Panc1 (cell line): ENCODE measurements around the gene FNDC10. TPM values are rescaled to one million over a fixed set of nuclear protein-coding genes. Genes with fewer than 3 reads are reported as not detected.

Source experiments
- ATAC-seq: fragments of 200-7000 bp; cut with Tn5 transposase; 2 replicates; pipeline ENCODE4 v1.9.1; 2020; ENCODE audit warnings: mild to moderate bottlenecking, moderate library complexity
- BruUV-seq: library from RNA; stranded (reverse); fragments of 400-500 nt; replicated peaks from 2 replicates; lab custom pipeline; 2021; lab: Mats Ljungman, UMichigan
- CTCF ChIA-PET: fragments of 300-600 bp; sonication (Branson Sonifier 250); formaldehyde crosslinking; loops from one replicate; lab custom pipeline; 2022; ENCODE audit warnings: antibody characterized with exemption; lab: Charles Lee
- POLR2A ChIA-PET: fragments of 300-600 bp; sonication (Branson Sonifier 250); formaldehyde crosslinking; loops from one replicate; lab custom pipeline; 2022; ENCODE audit warnings: antibody characterized with exemption; lab: Charles Lee
- DNase-seq: peaks from one replicate; pipeline ENCODE4 v3.0.0-alpha.2; 2010; ENCODE audit warnings: low read depth, low spot score
- H3K27ac ChIP-seq: 2 replicates; pipeline ENCODE4 v1.5.1; 2011; ENCODE audit warnings: mild to moderate bottlenecking, low read length, inconsistent platforms
- H3K27me3 ChIP-seq: fragments of 200-500 bp; sonication (Bioruptor generic); 2 replicates; pipeline ENCODE4 v1.6.0; 2014; ENCODE audit warnings: low read length, inconsistent platforms; ENCODE audit not compliant: control insufficient read depth, insufficient read depth
- H3K36me3 ChIP-seq: fragments of 200-500 bp; sonication (Bioruptor generic); 2 replicates; pipeline ENCODE4 v1.5.1; 2014; ENCODE audit warnings: inconsistent platforms, mild to moderate bottlenecking, low read length, moderate library complexity; ENCODE audit not compliant: control insufficient read depth, insufficient read depth
- H3K4me1 ChIP-seq: 2 replicates; pipeline ENCODE4 v1.5.1; 2011; ENCODE audit warnings: inconsistent platforms, mild to moderate bottlenecking, low read length, moderate library complexity; ENCODE audit not compliant: control insufficient read depth, insufficient read depth
- H3K4me3 ChIP-seq, 2 experiments: 2 replicates each; pipeline ENCODE4 v1.5.1; 2011 to 2012; ENCODE audit warnings: low read depth in 2 of 2, low read length in 2 of 2, mild to moderate bottlenecking in 2 of 2, inconsistent platforms in 1 of 2, moderate library complexity in 1 of 2
- H3K9me3 ChIP-seq: fragments of 200-500 bp; sonication (Bioruptor generic); 2 replicates; pipeline ENCODE4 v1.5.1; 2014; ENCODE audit warnings: low read depth, mild to moderate bottlenecking, inconsistent platforms, low read length, moderate library complexity; ENCODE audit not compliant: control insufficient read depth, insufficient read depth
- POLR2AphosphoS5 ChIP-seq: IDR thresholded peaks from 2 replicates; pipeline ENCODE4 v1.6.1; 2012; ENCODE audit warnings: mild to moderate bottlenecking, low read depth, low read length, moderate library complexity
- SIN3A ChIP-seq: IDR thresholded peaks from 2 replicates; pipeline ENCODE4 v1.6.1; 2012; ENCODE audit warnings: low read depth, mild to moderate bottlenecking, low read length, moderate library complexity, borderline replicate concordance; ENCODE audit not compliant: insufficient read depth
- TCF7L2 ChIP-seq: IDR thresholded peaks from 2 replicates; pipeline ENCODE4 v1.6.1; 2011; ENCODE audit warnings: mild to moderate bottlenecking, low read depth, low read length, inconsistent platforms
- in situ Hi-C: cut with HindIII; loops from 2 replicates; pipeline ENCODE4 v1.10.0; 2016; ENCODE audit warnings: low sequenced_read_pairs, low pct_unique_long_range_greater_than_20kb
- intact Hi-C: fragments of 100-400 bp; cut with micrococcal nuclease; formaldehyde crosslinking; loops from one replicate; pipeline ENCODE4 v1.10.0; 2022; ENCODE audit not compliant: unreplicated experiment
- total RNA-seq: library from RNA; stranded (reverse); gene quantifications from one replicate; pipeline ENCODE4 v1.2.1, GENCODE V29; 2021; ENCODE audit not compliant: unreplicated experiment
- TF ChIP-seq, protein P1 (sequence below): fragments of 450-650 bp; IDR thresholded peaks from 2 replicates; pipeline ENCODE4 v1.5.1; 2017; ENCODE audit warnings: mild to moderate bottlenecking
- TF ChIP-seq, protein P2 (sequence below), 2 experiments: IDR thresholded peaks; 2 replicates each; pipeline ENCODE4 v1.6.1; 2011 to 2012; ENCODE audit warnings: low read depth in 2 of 2, control low read depth in 1 of 2, low read length in 1 of 2, mild to moderate bottlenecking in 1 of 2, moderate library complexity in 1 of 2; ENCODE audit not compliant: insufficient read depth in 1 of 2

FNDC10 gene
- total RNA-seq, 1 experiment from 2014 or later = 16.2 TPM

DNA sequence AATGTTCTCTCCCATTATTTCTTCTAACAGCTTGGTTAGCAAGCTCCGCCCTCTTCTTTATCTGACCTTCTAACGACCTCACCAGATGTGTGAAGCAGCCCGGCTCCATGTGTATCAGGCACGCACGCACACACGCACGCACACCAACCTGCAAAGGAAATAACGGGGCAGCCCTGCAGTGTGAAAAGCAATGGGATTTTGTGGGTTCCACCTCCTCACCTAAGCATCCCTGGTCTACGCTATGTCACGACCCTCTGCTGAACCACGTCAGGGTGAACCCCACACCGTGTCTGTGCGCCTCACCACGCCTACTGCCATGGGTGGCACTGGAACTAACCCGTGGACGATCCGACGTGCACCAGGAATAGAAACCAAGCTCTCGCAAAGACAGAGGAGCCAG, 35.7 kb downstream of the FNDC10 start:
- H3K4me1 ChIP-seq = peaks cover under 1% of the 10 kb centered on the region; the same call in 1 of the 2 replicates
- intact Hi-C loops (no loop called here), in situ Hi-C loops (no loop called here)
- no peak for DNase-seq
- TSS peak; percentile 5 for BruUV-seq
- H3K4me3 ChIP-seq = no peak overlapping the region
- CTCF ChIA-PET = no interaction called here
- no peaks in the 10 kb centered on the region for H3K27me3 ChIP-seq
- peaks cover 10% of the 10 kb centered on the region for H3K36me3 ChIP-seq
- TF ChIP-seq, protein P1, sequence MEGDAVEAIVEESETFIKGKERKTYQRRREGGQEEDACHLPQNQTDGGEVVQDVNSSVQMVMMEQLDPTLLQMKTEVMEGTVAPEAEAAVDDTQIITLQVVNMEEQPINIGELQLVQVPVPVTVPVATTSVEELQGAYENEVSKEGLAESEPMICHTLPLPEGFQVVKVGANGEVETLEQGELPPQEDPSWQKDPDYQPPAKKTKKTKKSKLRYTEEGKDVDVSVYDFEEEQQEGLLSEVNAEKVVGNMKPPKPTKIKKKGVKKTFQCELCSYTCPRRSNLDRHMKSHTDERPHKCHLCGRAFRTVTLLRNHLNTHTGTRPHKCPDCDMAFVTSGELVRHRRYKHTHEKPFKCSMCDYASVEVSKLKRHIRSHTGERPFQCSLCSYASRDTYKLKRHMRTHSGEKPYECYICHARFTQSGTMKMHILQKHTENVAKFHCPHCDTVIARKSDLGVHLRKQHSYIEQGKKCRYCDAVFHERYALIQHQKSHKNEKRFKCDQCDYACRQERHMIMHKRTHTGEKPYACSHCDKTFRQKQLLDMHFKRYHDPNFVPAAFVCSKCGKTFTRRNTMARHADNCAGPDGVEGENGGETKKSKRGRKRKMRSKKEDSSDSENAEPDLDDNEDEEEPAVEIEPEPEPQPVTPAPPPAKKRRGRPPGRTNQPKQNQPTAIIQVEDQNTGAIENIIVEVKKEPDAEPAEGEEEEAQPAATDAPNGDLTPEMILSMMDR = no peak
- TF ChIP-seq POLR2AphosphoS5 = no peak
- TF ChIP-seq, protein P2, sequence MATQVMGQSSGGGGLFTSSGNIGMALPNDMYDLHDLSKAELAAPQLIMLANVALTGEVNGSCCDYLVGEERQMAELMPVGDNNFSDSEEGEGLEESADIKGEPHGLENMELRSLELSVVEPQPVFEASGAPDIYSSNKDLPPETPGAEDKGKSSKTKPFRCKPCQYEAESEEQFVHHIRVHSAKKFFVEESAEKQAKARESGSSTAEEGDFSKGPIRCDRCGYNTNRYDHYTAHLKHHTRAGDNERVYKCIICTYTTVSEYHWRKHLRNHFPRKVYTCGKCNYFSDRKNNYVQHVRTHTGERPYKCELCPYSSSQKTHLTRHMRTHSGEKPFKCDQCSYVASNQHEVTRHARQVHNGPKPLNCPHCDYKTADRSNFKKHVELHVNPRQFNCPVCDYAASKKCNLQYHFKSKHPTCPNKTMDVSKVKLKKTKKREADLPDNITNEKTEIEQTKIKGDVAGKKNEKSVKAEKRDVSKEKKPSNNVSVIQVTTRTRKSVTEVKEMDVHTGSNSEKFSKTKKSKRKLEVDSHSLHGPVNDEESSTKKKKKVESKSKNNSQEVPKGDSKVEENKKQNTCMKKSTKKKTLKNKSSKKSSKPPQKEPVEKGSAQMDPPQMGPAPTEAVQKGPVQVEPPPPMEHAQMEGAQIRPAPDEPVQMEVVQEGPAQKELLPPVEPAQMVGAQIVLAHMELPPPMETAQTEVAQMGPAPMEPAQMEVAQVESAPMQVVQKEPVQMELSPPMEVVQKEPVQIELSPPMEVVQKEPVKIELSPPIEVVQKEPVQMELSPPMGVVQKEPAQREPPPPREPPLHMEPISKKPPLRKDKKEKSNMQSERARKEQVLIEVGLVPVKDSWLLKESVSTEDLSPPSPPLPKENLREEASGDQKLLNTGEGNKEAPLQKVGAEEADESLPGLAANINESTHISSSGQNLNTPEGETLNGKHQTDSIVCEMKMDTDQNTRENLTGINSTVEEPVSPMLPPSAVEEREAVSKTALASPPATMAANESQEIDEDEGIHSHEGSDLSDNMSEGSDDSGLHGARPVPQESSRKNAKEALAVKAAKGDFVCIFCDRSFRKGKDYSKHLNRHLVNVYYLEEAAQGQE (IDR thresholded peaks at IDR 0.05; ENCODE audit: insufficient read depth in 1 of 2, low read depth in 2 of 2, low read length in 1 of 2) = no peak
- no peak for TF ChIP-seq TCF7L2
- no peak for ATAC-seq
- no peaks in the 10 kb centered on the region for H3K9me3 ChIP-seq
- no peak overlapping the region for H3K27ac ChIP-seq
- POLR2A ChIA-PET = interaction anchor here (0.6 kb wide), 1 partner anchor 66 kb away, joined by 6 read pairs; no protein-coding TSS in a partner anchor

DNA sequence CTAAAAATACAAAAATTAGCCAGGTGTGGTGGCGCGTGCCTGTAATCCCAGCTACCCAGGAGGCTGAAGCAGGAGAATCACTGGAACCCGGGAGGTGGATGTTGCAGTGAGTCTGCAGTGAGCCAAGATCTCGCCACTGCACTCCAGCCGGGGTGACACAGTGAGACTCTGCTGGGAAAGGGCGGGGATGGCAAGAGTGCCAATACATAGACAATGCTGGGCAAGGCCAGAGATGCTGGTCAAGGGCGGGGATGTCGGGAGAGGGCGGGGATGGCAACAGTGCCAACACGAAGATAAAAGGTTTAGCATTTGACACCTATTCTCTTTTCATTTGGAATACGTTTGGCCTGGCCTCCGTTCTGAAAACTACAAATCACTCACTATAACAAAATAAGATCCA, 36.2 kb downstream of the FNDC10 start:
- DNase-seq (no peak), ATAC-seq (no peak)
- intact Hi-C loops (no loop called here), in situ Hi-C loops (no loop called here)
- Histone ChIP-seq H3K27ac (no peak overlapping the region), H3K9me3 (no peaks in the 10 kb centered on the region), H3K4me1 (no peaks in the 10 kb centered on the region; the same call in 1 of the 2 replicates), H3K27me3 (no peaks in the 10 kb centered on the region), H3K36me3 (peaks cover 10% of the 10 kb centered on the region), H3K4me3 (no peak overlapping the region)
- TF ChIP-seq, protein P2 (IDR thresholded peaks at IDR 0.05; ENCODE audit: insufficient read depth in 1 of 2, low read depth in 2 of 2, low read length in 1 of 2) = no peak
- TF ChIP-seq TCF7L2 = no peak
- TF ChIP-seq, protein P1 = no peak
- TF ChIP-seq SIN3A = no peak
- no peak for TF ChIP-seq POLR2AphosphoS5
- CTCF ChIA-PET = no interaction called here
- POLR2A ChIA-PET = no interaction called here
- BruUV-seq = no TSS peak
